H1 (cell line): ENCODE measurements around the gene RTN4RL1. TPM values are rescaled to one million over a fixed set of nuclear protein-coding genes. Genes with fewer than 3 reads are reported as not detected.

Experiments used
- CTCF ChIA-PET: fragments of 300-600 bp; sonication (Branson Sonifier 250); formaldehyde crosslinking; loops from one replicate; lab custom pipeline; 2021; ENCODE audit not compliant: partially characterized antibody; lab: Charles Lee
- POLR2A ChIA-PET: fragments of 300-600 bp; sonication (Branson Sonifier 250); formaldehyde crosslinking; loops from one replicate; lab custom pipeline; 2021; ENCODE audit warnings: inconsistent platforms; ENCODE audit not compliant: partially characterized antibody; lab: Charles Lee
- DNase-seq, 2 experiments: peaks; one replicate each; pipeline versions ENCODE4 v3.0.0 to v3.0.0-alpha.2; 2010 to 2022; ENCODE audit warnings: low spot score in 2 of 2, low read depth in 1 of 2, mixed read lengths in 1 of 2
- FAIRE-seq: peaks from 2 replicates; lab custom pipeline; 2011; peaks lifted over from hg19 to GRCh38; lab: Jason Lieb, UNC
- H2AFZ ChIP-seq: 2 replicates; pipeline ENCODE4 v1.8.1; 2012; ENCODE audit warnings: low read length, inconsistent platforms
- H2AK5ac ChIP-seq: 2 replicates; pipeline ENCODE4 v1.6.1; 2013; ENCODE audit warnings: low read depth, low read length
- H2BK120ac ChIP-seq: replicated peaks from 2 replicates; pipeline ENCODE3; 2013; ENCODE audit warnings: low read depth, low read length, inconsistent platforms
- H2BK12ac ChIP-seq: 2 replicates; pipeline ENCODE4 v1.6.1; 2013; ENCODE audit warnings: low read depth, low read length
- H2BK15ac ChIP-seq: 2 replicates; pipeline ENCODE4 v1.6.1; 2013; ENCODE audit warnings: low read length
- H2BK20ac ChIP-seq: 2 replicates; pipeline ENCODE4 v1.6.1; 2013; ENCODE audit warnings: low read length
- H2BK5ac ChIP-seq: 2 replicates; pipeline ENCODE4 v1.6.1; 2013; ENCODE audit warnings: low read depth, low read length
- H3K14ac ChIP-seq: 2 replicates; pipeline ENCODE4 v1.6.1; 2013; ENCODE audit warnings: inconsistent platforms; ENCODE audit not compliant: insufficient read length
- H3K18ac ChIP-seq: 2 replicates; pipeline ENCODE4 v1.6.1; 2013; ENCODE audit warnings: low read length; ENCODE audit errors: extremely low read depth
- H3K23ac ChIP-seq: 2 replicates; pipeline ENCODE4 v1.6.1; 2013; ENCODE audit warnings: inconsistent platforms; ENCODE audit not compliant: insufficient read length
- H3K23me2 ChIP-seq: 2 replicates; pipeline ENCODE4 v1.6.1; 2013; ENCODE audit warnings: low read depth, low read length
- H3K27ac ChIP-seq: 2 replicates; pipeline ENCODE4 v1.6.1; 2011; ENCODE audit warnings: low read depth, low read length, inconsistent platforms
- H3K27me3 ChIP-seq, 4 experiments: replicated peaks in 1 of 4; 1 replicate in 1 of 4; 2 replicates in 3 of 4; pipeline versions ENCODE4 v1.6.1 to v1.8.1; 2011 to 2013; ENCODE audit warnings: low read length in 3 of 4, mild to moderate bottlenecking in 3 of 4, inconsistent platforms in 2 of 4, mixed read lengths in 2 of 4, moderate library complexity in 1 of 4; ENCODE audit not compliant: control insufficient read depth in 3 of 4, insufficient read depth in 3 of 4; ENCODE audit errors: extremely low read depth in 1 of 4
- H3K36me3 ChIP-seq, 4 experiments: 2 replicates each; pipeline versions ENCODE4 v1.6.1 to v1.8.1; 2011 to 2013; ENCODE audit warnings: mild to moderate bottlenecking in 4 of 4, low read length in 3 of 4, moderate library complexity in 2 of 4, control low read depth in 1 of 4, inconsistent platforms in 1 of 4; ENCODE audit not compliant: insufficient read depth in 4 of 4, control insufficient read depth in 2 of 4
- H3K4ac ChIP-seq: replicated peaks from 2 replicates; pipeline ENCODE3; 2013; ENCODE audit warnings: low read length, low read depth, mixed read lengths, inconsistent platforms; ENCODE audit not compliant: insufficient read length
- H3K4me1 ChIP-seq, 4 experiments: replicated peaks in 1 of 4; 1 replicate in 1 of 4; 2 replicates in 3 of 4; pipeline versions ENCODE4 v1.6.1 to v1.8.1; 2011 to 2013; ENCODE audit warnings: low read length in 3 of 4, inconsistent platforms in 2 of 4, mixed read lengths in 1 of 4; ENCODE audit not compliant: insufficient read depth in 4 of 4, control insufficient read depth in 3 of 4
- H3K4me2 ChIP-seq, 2 experiments: 2 replicates each; pipeline versions ENCODE4 v1.6.1 to v1.8.1; 2011 to 2013; ENCODE audit warnings: low read depth in 2 of 2, low read length in 2 of 2, control low read depth in 1 of 2, inconsistent platforms in 1 of 2, mild to moderate bottlenecking in 1 of 2; ENCODE audit not compliant: insufficient read depth in 1 of 2
- H3K4me3 ChIP-seq, 4 experiments: fragments of 200-600, 300-600 bp in 1 of 4; sonication (generic), shearing (Covaris generic), sonication (Bioruptor Twin) in 1 of 4; 2 replicates each; pipeline versions ENCODE4 v1.5.1 to v1.8.1; 2011 to 2016; ENCODE audit warnings: low read length in 4 of 4, low read depth in 3 of 4, control low read depth in 2 of 4, inconsistent platforms in 2 of 4, mild to moderate bottlenecking in 2 of 4, mixed read lengths in 1 of 4, moderate library complexity in 1 of 4; ENCODE audit not compliant: insufficient read depth in 2 of 4; ENCODE audit errors: extremely low read depth in 1 of 4
- H3K56ac ChIP-seq: replicated peaks from 2 replicates; pipeline ENCODE3; 2013; ENCODE audit warnings: low read depth, mild to moderate bottlenecking, mixed read lengths, low read length, inconsistent platforms; ENCODE audit not compliant: insufficient read length
- H3K79me1 ChIP-seq: 2 replicates; pipeline ENCODE4 v1.6.1; 2013; ENCODE audit warnings: low read depth, low read length, control low read depth
- H3K79me2 ChIP-seq, 2 experiments: 2 replicates each; pipeline versions ENCODE4 v1.6.1 to v1.8.1; 2012 to 2013; ENCODE audit warnings: low read length in 2 of 2, mild to moderate bottlenecking in 2 of 2, inconsistent platforms in 1 of 2; ENCODE audit not compliant: insufficient read depth in 2 of 2, control insufficient read depth in 1 of 2
- H3K9ac ChIP-seq, 4 experiments: replicated peaks in 1 of 4; 1 replicate in 1 of 4; 2 replicates in 3 of 4; pipeline versions ENCODE4 v1.6.1 to v1.8.1; 2011 to 2013; ENCODE audit warnings: low read depth in 3 of 4, low read length in 3 of 4, control low read depth in 2 of 4, mild to moderate bottlenecking in 2 of 4, moderate library complexity in 2 of 4, inconsistent platforms in 1 of 4; ENCODE audit errors: extremely low read depth in 1 of 4
- H3K9me3 ChIP-seq, 2 experiments: 2 replicates each; pipeline versions ENCODE4 v1.6.1 to v1.8.1; 2012 to 2013; ENCODE audit warnings: mild to moderate bottlenecking in 2 of 2, moderate library complexity in 2 of 2, control low read depth in 1 of 2, inconsistent platforms in 1 of 2, low read depth in 1 of 2, low read length in 1 of 2, mixed read lengths in 1 of 2; ENCODE audit not compliant: insufficient read depth in 2 of 2
- H4K20me1 ChIP-seq, 2 experiments: replicated peaks in 1 of 2; 2 replicates each; pipeline versions ENCODE3 to v1.8.1; 2011 to 2013; ENCODE audit warnings: inconsistent platforms in 2 of 2, low read length in 2 of 2, mild to moderate bottlenecking in 1 of 2; ENCODE audit not compliant: insufficient read depth in 2 of 2, control insufficient read depth in 1 of 2
- H4K5ac ChIP-seq: 2 replicates; pipeline ENCODE4 v1.6.1; 2013; ENCODE audit warnings: low read length, low read depth, mixed read lengths, inconsistent platforms; ENCODE audit not compliant: insufficient read length
- H4K8ac ChIP-seq: 2 replicates; pipeline ENCODE4 v1.8.0; 2013; ENCODE audit warnings: mild to moderate bottlenecking, moderate library complexity, low read length, inconsistent platforms; ENCODE audit not compliant: insufficient read depth; ENCODE audit errors: extremely low read depth
- H4K91ac ChIP-seq: replicated peaks from 2 replicates; pipeline ENCODE3; 2013; ENCODE audit warnings: low read length, mixed read lengths, inconsistent platforms; ENCODE audit not compliant: insufficient read length
- EP300 ChIP-seq, 2 experiments: IDR thresholded peaks; 1 replicate in 1 of 2; 2 replicates in 1 of 2; pipeline ENCODE4 v1.6.1; 2011 to 2012; ENCODE audit warnings: low read depth in 2 of 2, low read length in 2 of 2, mild to moderate bottlenecking in 2 of 2, borderline replicate concordance in 1 of 2, inconsistent platforms in 1 of 2, moderate library complexity in 1 of 2
- POLR2A ChIP-seq, 2 experiments: IDR thresholded peaks; 1 replicate in 1 of 2; 2 replicates in 1 of 2; pipeline ENCODE4 v1.6.1; 2011; ENCODE audit warnings: low read depth in 2 of 2, low read length in 2 of 2, mild to moderate bottlenecking in 2 of 2; ENCODE audit errors: control extremely low read depth in 1 of 2
- RFX5 ChIP-seq: IDR thresholded peaks from 2 replicates; pipeline ENCODE4 v1.6.1; 2011; ENCODE audit warnings: low read depth, low read length, improper control_type of control experiment, borderline replicate concordance
- WGBS, 2 experiments: shearing (Covaris generic) in 1 of 2; methylation state at CpG; one replicate each; pipeline versions ENCODE4 v1.1.6 to v1.1.7; 2013 to 2015; ENCODE audit warnings: low lambda C conversion rate in 2 of 2, mixed read lengths in 2 of 2, inconsistent platforms in 1 of 2, low coverage in 1 of 2, missing lambda C conversion rate in 1 of 2; ENCODE audit not compliant: insufficient replicate concordance in 2 of 2, insufficient coverage in 1 of 2, insufficient read length in 1 of 2; ENCODE audit errors: extremely low coverage in 1 of 2, missing lambda C conversion rate in 1 of 2; 5-methylcytosine and 5-hydroxymethylcytosine counted together
- polyA plus RNA-seq, 7 experiments: library from polyadenylated mRNA; depleted of rRNA in 3 of 7; stranded (reverse) in 5 of 7; unstranded in 2 of 7; fragments of >200 nt in 5 of 7; fragments of 200-250 nt in 2 of 7; gene quantifications; 1 replicate in 5 of 7; 2 replicates in 1 of 7; 4 replicates in 1 of 7; pipeline versions ENCODE4 v1.2.1 to v1.2.3, GENCODE V29; 2011 to 2013; ENCODE audit warnings: missing spikeins in 2 of 7, mixed read lengths in 2 of 7
- total RNA-seq: library from RNA; stranded (reverse); fragmentation: NEBNext Ultra II Directional; extraction: Animal tissue kit (Norgen Biotek cat#: 25700); gene quantifications from 2 replicates; pipeline ENCODE4 v1.2.1, GENCODE V29; 2021

RTN4RL1 gene
- total and polyA plus RNA-seq, 2 of the 8 experiments (the other 6 are each of a cell fraction or from before 2014, with no cell fraction given) = 0.09 TPM; not detected in 1

- H3K4me2 ChIP-seq = no peak overlapping the region
- no peaks in the 10 kb centered on the region for H3K23me2 ChIP-seq
- no peaks in the 10 kb centered on the region for H4K20me1 ChIP-seq
- TF ChIP-seq RFX5 = no peak
- no peak for TF ChIP-seq POLR2A (IDR thresholded peaks at IDR 0.05; ENCODE audit: control extremely low read depth in 1 of 2, low read depth in 2 of 2, low read length in 2 of 2)
- TF ChIP-seq EP300 (IDR thresholded peaks at IDR 0.05; ENCODE audit: borderline replicate concordance in 1 of 2, low read depth in 2 of 2, low read length in 2 of 2) = no peak
- H3K56ac ChIP-seq = no peak overlapping the region
- no peak overlapping the region; the same call in 1 of the 2 replicates for H4K8ac ChIP-seq
- H2AK5ac ChIP-seq = no peak overlapping the region
- H3K4ac ChIP-seq = no peak overlapping the region
- FAIRE-seq = no peak
- H3K79me2 ChIP-seq = no peaks in the 10 kb centered on the region
- no peaks in the 10 kb centered on the region for H3K9me3 ChIP-seq
- no peak overlapping the region for H3K9ac ChIP-seq
- peaks cover 0 to 15% (median 7%) of the 10 kb centered on the region in 4 experiments; a peak in 4 of 7 replicates for H3K4me1 ChIP-seq
- H2BK15ac ChIP-seq = no peak overlapping the region
- ChIA-PET POLR2A (interaction anchor here (1.1 kb wide), 3 partner anchors 21 to 247 kb away, joined by 3 read pairs; no protein-coding TSS in a partner anchor), CTCF (interaction anchor here (0.5 to 1.6 kb wide), 3 partner anchors 50 to 1653 kb away, joined by 3 read pairs; no protein-coding TSS in a partner anchor)
- no peak overlapping the region for H3K23ac ChIP-seq
- no peak overlapping the region for H3K18ac ChIP-seq
- WGBS, 2 experiments = 88% methylated on average over 7 of the region's 7 CpGs; no CpG with 5 or more reads in 1 of the 2 experiments
- no peaks in the 10 kb centered on the region for H3K79me1 ChIP-seq
- H4K5ac ChIP-seq = no peak overlapping the region
- no peak overlapping the region for H3K4me3 ChIP-seq
- no peaks in the 10 kb centered on the region for H3K36me3 ChIP-seq
- DNase-seq = no peak
- H2BK20ac ChIP-seq = no peak overlapping the region
- no peak overlapping the region for H3K27ac ChIP-seq
- no peak overlapping the region for H2BK5ac ChIP-seq
- no peak overlapping the region for H4K91ac ChIP-seq
- H2BK120ac ChIP-seq = no peak overlapping the region
- no peak overlapping the region for H3K14ac ChIP-seq
- H3K27me3 ChIP-seq = no peaks in the 10 kb centered on the region
- no peak overlapping the region for H2AFZ ChIP-seq
- H2BK12ac ChIP-seq = no peak overlapping the region
Measured at GRCh38 chr17:1963250-1963649, 61.9 kb downstream of the RTN4RL1 start.
